NK-92 (cell line): ENCODE data around the gene YPEL2.
"Not testable (repeated sequence)": the region's sequence is repeated elsewhere in the genome, so short reads cannot be mapped to it uniquely, and the experiment has no call there.

Source experiments
- DNase-seq: peaks from one replicate; lab custom pipeline; 2025; ENCODE audit not compliant: unreplicated experiment; lab: John Stamatoyannopoulos, UW

YPEL2 gene

GRCh38 chr17:59404471-59404870 is 73.0 kb downstream of the YPEL2 start:
- DNase-seq: no peak

- DNase-seq: no peak
These were observed 74.7 kb downstream of the YPEL2 start for GRCh38 chr17:59405944-59406705.

- DNase-seq: no peak
These were observed 75.4 kb downstream of the YPEL2 start for GRCh38 chr17:59406808-59407381.

- DNase-seq: no peak
These were observed 78.0 kb downstream of the YPEL2 start for GRCh38 chr17:59409336-59410048.

- no peak for DNase-seq
These were observed 78.6 kb downstream of the YPEL2 start for GRCh38 chr17:59410049-59410437.

- DNase-seq: not testable (repeated sequence)
These were observed 81.0 kb downstream of the YPEL2 start for GRCh38 chr17:59412431-59412830.

GRCh38 chr17:59413014-59413766 is 81.7 kb downstream of the YPEL2 start:
- no peak for DNase-seq

- DNase-seq: no peak
These were observed 83.9 kb downstream of the YPEL2 start for GRCh38 chr17:59415397-59415796.

GRCh38 chr17:59416184-59416583 is 84.7 kb downstream of the YPEL2 start:
- no peak for DNase-seq

- no peak for DNase-seq
These were observed 86.0 kb downstream of the YPEL2 start for GRCh38 chr17:59417452-59417851.

- DNase-seq: no peak
These were observed 87.3 kb downstream of the YPEL2 start for GRCh38 chr17:59418732-59419166.

GRCh38 chr17:59420901-59421300 is 89.4 kb downstream of the YPEL2 start:
- DNase-seq: no peak

- no peak for DNase-seq
These were observed 90.3 kb downstream of the YPEL2 start for GRCh38 chr17:59421722-59422121.

- DNase-seq: no peak
These were observed 91.8 kb downstream of the YPEL2 start for GRCh38 chr17:59423137-59423724.

- no peak for DNase-seq
These were observed 92.4 kb downstream of the YPEL2 start for GRCh38 chr17:59423903-59424302.

GRCh38 chr17:59424331-59424730 is 92.9 kb downstream of the YPEL2 start:
- no peak for DNase-seq

- DNase-seq: no peak
These were observed 93.9 kb downstream of the YPEL2 start for GRCh38 chr17:59425085-59425931.

GRCh38 chr17:59426031-59426430 is 94.6 kb downstream of the YPEL2 start:
- no peak for DNase-seq

- DNase-seq: no peak
These were observed 96.0 kb downstream of the YPEL2 start for GRCh38 chr17:59427425-59427921.

- no peak for DNase-seq
These were observed 96.5 kb downstream of the YPEL2 start for GRCh38 chr17:59427996-59428395.
